ENCODE results near the gene MRM2. TPM values are rescaled to one million over a fixed set of nuclear protein-coding genes. Genes with fewer than 3 reads are reported as not detected.

MRM2 gene
- total and polyA plus RNA-seq, 2 donors = 10.3 to 22.6 TPM

GRCh38 chr7:2230882-2231281 is 11.1 kb downstream of the MRM2 start:
- Histone ChIP-seq H3K4me1 (ENCODE audit: insufficient read depth) (peaks cover 2% of the 10 kb centered on the region), H3K27ac (ENCODE audit: low read depth) (no peak overlapping the region), H3K4me3 (ENCODE audit: low read depth, low read length) (no peak overlapping the region), H3K36me3 (ENCODE audit: insufficient read depth) (no peaks in the 10 kb centered on the region)
- DNase-seq (ENCODE audit: extremely low spot score) = no peak
- 88% methylated on average over 9 of the region's 9 CpGs for WGBS

DNA sequence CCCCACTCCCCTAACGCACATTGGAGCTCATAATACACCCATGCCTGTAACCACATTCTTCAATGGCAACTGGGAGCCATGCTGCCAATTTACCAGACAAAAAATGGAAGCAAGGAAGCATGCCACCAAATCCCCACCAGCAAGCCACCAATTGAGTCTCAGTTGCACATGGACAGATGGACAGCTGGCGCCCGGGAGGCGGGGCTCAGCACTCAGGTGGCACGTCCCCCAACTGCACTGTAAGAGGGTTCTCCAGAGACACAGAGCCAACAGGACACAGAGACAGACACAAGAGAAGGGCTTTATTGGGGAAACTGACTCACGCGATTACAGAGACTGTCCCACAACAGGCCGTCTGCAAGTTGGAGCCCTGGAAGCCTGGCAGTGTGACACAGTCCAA is 11.8 kb downstream of the MRM2 start:
- no peaks in the 10 kb centered on the region for H3K36me3 ChIP-seq (ENCODE audit: insufficient read depth)

DNA sequence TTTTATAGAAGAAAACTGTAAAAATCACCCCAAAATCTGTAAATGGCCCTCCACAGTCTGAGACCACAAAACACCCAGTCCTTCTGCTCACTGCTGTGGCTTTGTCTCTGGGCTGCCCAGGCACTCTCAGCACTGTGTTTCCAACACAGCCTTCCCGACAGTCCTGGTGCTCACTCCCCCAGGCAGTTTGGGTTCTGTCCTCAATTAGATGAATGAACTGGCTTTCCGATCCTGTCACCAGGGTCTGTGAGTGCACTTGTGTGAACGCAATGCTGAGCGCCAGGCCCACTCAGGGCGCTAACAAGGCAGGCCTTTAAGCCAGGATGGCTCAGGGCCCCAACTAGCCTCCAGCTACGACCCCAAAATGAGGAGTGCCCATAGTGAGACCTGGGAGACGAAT is 12.5 kb downstream of the MRM2 start:
- DNase-seq (ENCODE audit: extremely low spot score) = no peak
- Histone ChIP-seq H3K4me1 (ENCODE audit: insufficient read depth) (peaks cover 2% of the 10 kb centered on the region), H3K36me3 (ENCODE audit: insufficient read depth) (no peaks in the 10 kb centered on the region), H3K4me3 (ENCODE audit: low read depth, low read length) (no peak overlapping the region), H3K27ac (ENCODE audit: low read depth) (no peak overlapping the region)
- WGBS = 94% methylated on average over 7 of the region's 7 CpGs

More for the DNA sequence above, 11.8 kb downstream of the MRM2 start:
- no peak overlapping the region for H3K4me3 ChIP-seq (ENCODE audit: low read depth, low read length)
- 92% methylated on average over 8 of the region's 8 CpGs for WGBS
- no peak for DNase-seq (ENCODE audit: extremely low spot score)
- peaks cover 2% of the 10 kb centered on the region for H3K4me1 ChIP-seq (ENCODE audit: insufficient read depth)
- H3K27ac ChIP-seq (ENCODE audit: low read depth) = no peak overlapping the region

DNA sequence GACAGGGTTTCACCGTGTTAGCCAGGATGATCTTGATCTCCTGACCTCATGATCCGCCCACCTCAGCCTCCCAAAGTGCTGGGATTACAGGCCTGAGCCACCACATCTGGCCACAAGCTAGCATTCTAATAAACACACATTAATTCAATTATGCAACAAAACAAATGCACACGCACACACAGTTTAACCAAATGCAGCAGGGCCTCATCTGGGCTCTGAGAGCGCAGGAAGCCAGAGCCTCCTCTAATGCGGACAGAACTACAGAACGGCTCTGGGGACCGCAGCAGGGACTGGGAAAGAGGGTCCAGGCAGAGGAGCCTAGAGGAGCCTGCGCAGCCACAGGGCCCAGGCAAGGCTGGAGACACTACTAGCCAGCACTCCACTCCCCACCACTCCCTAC is 13.1 kb downstream of the MRM2 start:
- peaks cover 2% of the 10 kb centered on the region for H3K4me1 ChIP-seq (ENCODE audit: insufficient read depth)
- DNase-seq (ENCODE audit: extremely low spot score) = no peak
- H3K36me3 ChIP-seq (ENCODE audit: insufficient read depth) = no peaks in the 10 kb centered on the region
- H3K27ac ChIP-seq (ENCODE audit: low read depth) = no peak overlapping the region
- WGBS = 83% methylated on average over 8 of the region's 8 CpGs
- H3K4me3 ChIP-seq (ENCODE audit: low read depth, low read length) = no peak overlapping the region

DNA sequence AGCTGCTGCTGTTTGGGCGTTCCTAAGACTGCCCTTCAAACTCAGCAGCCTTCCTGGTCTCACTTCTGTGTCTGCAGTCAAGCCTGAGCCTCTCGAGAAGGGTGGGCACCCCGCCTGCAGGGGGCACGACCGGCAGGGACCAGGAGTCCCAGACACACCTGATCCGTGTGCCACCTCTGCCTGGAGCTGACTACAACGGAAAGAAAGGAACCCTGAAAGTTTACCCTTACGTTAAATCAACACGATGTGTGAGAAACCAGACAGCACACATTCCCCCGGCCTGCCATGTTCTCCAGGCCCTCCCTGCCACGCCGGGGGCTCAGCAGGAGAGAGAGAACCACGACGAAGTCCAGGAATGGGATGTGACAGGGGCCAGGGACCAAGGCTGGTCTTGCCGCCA is 14.3 kb downstream of the MRM2 start:
- no peaks in the 10 kb centered on the region for H3K36me3 ChIP-seq (ENCODE audit: insufficient read depth)
- DNase-seq (ENCODE audit: extremely low spot score) = no peak
- no peak overlapping the region for H3K4me3 ChIP-seq (ENCODE audit: low read depth, low read length)
- no peak overlapping the region for H3K27ac ChIP-seq (ENCODE audit: low read depth)
- no peaks in the 10 kb centered on the region for H3K4me1 ChIP-seq (ENCODE audit: insufficient read depth)
- WGBS = 90% methylated on average over 15 of the region's 15 CpGs

DNA sequence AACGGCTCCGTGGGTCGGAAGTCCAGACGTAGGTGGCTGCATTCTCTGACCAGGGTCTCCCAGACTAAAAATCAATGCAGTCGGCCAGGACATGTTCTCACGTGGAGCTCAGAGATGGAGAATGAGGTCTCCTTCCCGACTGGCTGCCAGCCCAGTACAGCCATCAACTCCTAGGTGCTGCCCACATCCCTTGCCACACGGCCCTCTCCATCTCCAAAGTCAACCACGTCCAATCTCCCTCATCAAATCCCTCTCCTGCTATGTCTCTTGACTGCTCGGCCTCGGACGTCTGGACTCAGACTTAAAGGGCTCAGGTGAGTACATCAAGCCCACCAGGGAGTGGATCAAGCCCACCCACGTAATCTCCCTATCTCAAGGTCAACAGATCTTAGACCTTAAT is 16.2 kb downstream of the MRM2 start:
- Histone ChIP-seq H3K36me3 (ENCODE audit: insufficient read depth) (no peaks in the 10 kb centered on the region), H3K4me1 (ENCODE audit: insufficient read depth) (no peaks in the 10 kb centered on the region), H3K27ac (ENCODE audit: low read depth) (no peak overlapping the region), H3K4me3 (ENCODE audit: low read depth, low read length) (no peak overlapping the region)
- 96% methylated on average over 13 of the region's 13 CpGs for WGBS
- no peak for DNase-seq (ENCODE audit: extremely low spot score)

DNA sequence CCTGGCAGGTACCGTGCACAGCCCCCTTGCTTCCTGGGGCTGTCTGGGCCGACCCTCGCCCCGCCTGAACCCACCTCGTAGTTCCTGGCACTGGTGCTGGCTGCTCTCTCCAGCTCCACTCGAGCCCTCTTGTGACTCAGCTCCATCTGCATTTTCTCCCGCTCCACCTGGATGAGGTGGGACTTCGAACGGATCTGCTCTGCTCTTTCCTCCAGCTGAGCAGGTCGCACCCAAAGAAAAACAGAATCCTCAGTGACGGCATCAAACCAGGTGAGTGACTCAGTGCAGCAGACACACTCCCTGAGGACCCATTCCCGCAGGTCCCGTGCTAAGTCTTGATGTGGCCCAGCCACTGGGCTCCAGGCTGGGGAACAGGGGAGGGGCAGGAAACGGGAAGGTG is 16.7 kb downstream of the MRM2 start:
- WGBS = 91% methylated on average over 14 of the region's 14 CpGs
- H3K27ac ChIP-seq (ENCODE audit: low read depth) = no peak overlapping the region
- H3K4me1 ChIP-seq (ENCODE audit: insufficient read depth) = no peaks in the 10 kb centered on the region
- DNase-seq (ENCODE audit: extremely low spot score) = no peak
- no peak overlapping the region for H3K4me3 ChIP-seq (ENCODE audit: low read depth, low read length)
- no peaks in the 10 kb centered on the region for H3K36me3 ChIP-seq (ENCODE audit: insufficient read depth)

GRCh38 chr7:2224934-2225333 is 17.1 kb downstream of the MRM2 start:
- Histone ChIP-seq H3K36me3 (ENCODE audit: insufficient read depth) (no peaks in the 10 kb centered on the region), H3K4me1 (ENCODE audit: insufficient read depth) (no peaks in the 10 kb centered on the region), H3K4me3 (ENCODE audit: low read depth, low read length) (no peak overlapping the region), H3K27ac (ENCODE audit: low read depth) (no peak overlapping the region)
- DNase-seq (ENCODE audit: extremely low spot score) = no peak
- 81% methylated on average over 4 of the region's 4 CpGs for WGBS

GRCh38 chr7:2224491-2224928 is 17.5 kb downstream of the MRM2 start:
- Histone ChIP-seq H3K4me1 (ENCODE audit: insufficient read depth) (no peaks in the 10 kb centered on the region), H3K36me3 (ENCODE audit: insufficient read depth) (no peaks in the 10 kb centered on the region), H3K27ac (ENCODE audit: low read depth) (no peak overlapping the region), H3K4me3 (ENCODE audit: low read depth, low read length) (no peak overlapping the region)
- 90% methylated on average over 13 of the region's 13 CpGs for WGBS
- DNase-seq (ENCODE audit: extremely low spot score) = no peak

- DNase-seq (ENCODE audit: extremely low spot score) = no peak
- Histone ChIP-seq H3K4me3 (ENCODE audit: low read depth, low read length) (no peak overlapping the region), H3K27ac (ENCODE audit: low read depth) (no peak overlapping the region), H3K36me3 (ENCODE audit: insufficient read depth) (peaks cover under 1% of the 10 kb centered on the region), H3K4me1 (ENCODE audit: insufficient read depth) (no peaks in the 10 kb centered on the region)
- 91% methylated on average over 17 of the region's 17 CpGs for WGBS
Measured at GRCh38 chr7:2223321-2223720, 18.7 kb downstream of the MRM2 start.

DNA sequence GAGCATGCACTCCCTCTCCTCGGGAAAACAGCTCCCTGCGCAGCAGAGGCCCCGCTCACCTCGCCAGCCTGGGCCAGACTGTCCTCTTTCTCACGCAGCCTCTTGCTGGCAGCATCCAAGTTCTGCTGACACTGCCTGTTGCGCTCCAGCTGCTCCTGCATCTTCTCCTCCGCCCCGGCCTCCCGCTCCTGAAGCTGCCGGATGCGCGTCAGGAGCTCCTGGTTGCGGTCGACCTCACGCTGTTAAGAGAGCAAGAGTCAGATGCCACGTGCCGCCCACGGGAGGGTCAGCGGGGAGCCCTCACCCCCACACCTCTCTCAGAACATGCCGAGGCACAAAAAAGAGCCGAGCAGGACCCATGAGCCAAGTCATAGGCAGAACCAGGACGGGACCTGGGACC is 19.5 kb downstream of the MRM2 start:
- Histone ChIP-seq H3K4me3 (ENCODE audit: low read depth, low read length) (no peak overlapping the region), H3K27ac (ENCODE audit: low read depth) (no peak overlapping the region), H3K36me3 (ENCODE audit: insufficient read depth) (peaks cover 2% of the 10 kb centered on the region), H3K4me1 (ENCODE audit: insufficient read depth) (no peaks in the 10 kb centered on the region)
- 94% methylated on average over 22 of the region's 22 CpGs for WGBS
- DNase-seq (ENCODE audit: extremely low spot score) = no peak

DNA sequence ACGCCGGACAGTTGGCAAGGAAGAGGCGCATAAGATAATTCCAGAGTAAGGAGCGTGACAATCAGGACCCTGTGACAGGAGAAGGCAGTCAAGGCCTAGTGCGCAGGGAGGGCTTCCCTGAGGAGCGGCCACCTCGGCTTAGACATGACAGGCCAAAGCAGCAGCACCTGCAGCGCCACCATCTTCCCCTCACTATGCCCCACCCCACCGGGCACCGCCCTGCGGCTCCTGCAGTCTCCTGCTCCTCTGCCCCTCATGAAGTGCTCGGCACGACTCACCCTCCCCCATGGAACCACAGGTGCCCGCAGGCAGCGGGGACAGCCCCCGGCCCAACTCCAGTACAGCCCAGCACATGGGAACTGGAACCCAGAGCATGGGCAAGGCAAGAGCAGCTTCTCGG is 21.1 kb downstream of the MRM2 start:
- WGBS = 88% methylated on average over 17 of the region's 17 CpGs
- no peak overlapping the region for H3K27ac ChIP-seq (ENCODE audit: low read depth)
- no peaks in the 10 kb centered on the region for H3K4me1 ChIP-seq (ENCODE audit: insufficient read depth)
- H3K4me3 ChIP-seq (ENCODE audit: low read depth, low read length) = no peak overlapping the region
- peaks cover 5% of the 10 kb centered on the region for H3K36me3 ChIP-seq (ENCODE audit: insufficient read depth)
- DNase-seq (ENCODE audit: extremely low spot score) = no peak

GRCh38 chr7:2220506-2220905 is 21.5 kb downstream of the MRM2 start:
- no peak overlapping the region for H3K4me3 ChIP-seq (ENCODE audit: low read depth, low read length)
- DNase-seq (ENCODE audit: extremely low spot score) = no peak
- H3K27ac ChIP-seq (ENCODE audit: low read depth) = no peak overlapping the region
- H3K36me3 ChIP-seq (ENCODE audit: insufficient read depth) = peaks cover 7% of the 10 kb centered on the region
- WGBS = 87% methylated on average over 16 of the region's 16 CpGs
- H3K4me1 ChIP-seq (ENCODE audit: insufficient read depth) = no peaks in the 10 kb centered on the region

DNA sequence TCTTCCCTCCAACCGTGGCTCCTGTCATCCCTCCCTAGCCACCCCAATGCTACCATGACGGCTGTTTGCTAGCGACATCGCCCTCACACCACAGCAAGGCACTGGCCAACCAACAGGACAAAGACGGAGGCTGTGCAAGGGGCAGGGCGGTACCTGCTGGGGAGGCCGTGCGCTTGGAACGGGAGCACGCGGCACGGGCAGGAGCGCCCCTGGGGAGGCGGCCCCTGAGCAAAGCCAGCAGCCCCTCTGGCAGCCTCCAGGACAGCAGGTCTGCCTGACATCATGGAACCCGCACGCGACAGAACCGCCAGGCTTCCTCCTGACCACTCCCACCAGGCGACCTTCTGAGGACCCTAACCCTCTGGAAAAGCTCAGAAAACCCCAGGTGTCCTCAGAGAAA is 22.0 kb downstream of the MRM2 start:
- H3K36me3 ChIP-seq (ENCODE audit: insufficient read depth) = peaks cover 7% of the 10 kb centered on the region
- no peak for DNase-seq (ENCODE audit: extremely low spot score)
- H3K27ac ChIP-seq (ENCODE audit: low read depth) = no peak overlapping the region
- WGBS = 93% methylated on average over 19 of the region's 19 CpGs
- no peaks in the 10 kb centered on the region for H3K4me1 ChIP-seq (ENCODE audit: insufficient read depth)
- no peak overlapping the region for H3K4me3 ChIP-seq (ENCODE audit: low read depth, low read length)

GRCh38 chr7:2219606-2220005 is 22.4 kb downstream of the MRM2 start:
- no peaks in the 10 kb centered on the region for H3K4me1 ChIP-seq (ENCODE audit: insufficient read depth)
- H3K36me3 ChIP-seq (ENCODE audit: insufficient read depth) = peaks cover 7% of the 10 kb centered on the region
- no peak overlapping the region for H3K27ac ChIP-seq (ENCODE audit: low read depth)
- DNase-seq (ENCODE audit: extremely low spot score) = no peak
- WGBS = 95% methylated on average over 8 of the region's 8 CpGs
- H3K4me3 ChIP-seq (ENCODE audit: low read depth, low read length) = no peak overlapping the region

Data from urinary bladder (tissue), 4 donors.